Tongue (tissue), 2 donors: ENCODE measurements around the gene TMEM72. TPM values are rescaled to one million over a fixed set of nuclear protein-coding genes. Genes with fewer than 3 reads are reported as not detected.

ENCODE experiments used
- DNase-seq: peaks from one replicate; pipeline ENCODE4 v3.0.0-alpha.2; 2015
- total RNA-seq: library from RNA; depleted of rRNA; stranded (reverse); fragments of >200 nt; gene quantifications from one replicate; pipeline ENCODE4 v1.2.3, GENCODE V29; 2014

TMEM72 gene
- total RNA-seq, 1 donor from 2014 or later = 0.41 TPM

- no peak for DNase-seq
Observed at GRCh38 chr10:44934416-44935200, 23.5 kb downstream of the TMEM72 start.

DNA sequence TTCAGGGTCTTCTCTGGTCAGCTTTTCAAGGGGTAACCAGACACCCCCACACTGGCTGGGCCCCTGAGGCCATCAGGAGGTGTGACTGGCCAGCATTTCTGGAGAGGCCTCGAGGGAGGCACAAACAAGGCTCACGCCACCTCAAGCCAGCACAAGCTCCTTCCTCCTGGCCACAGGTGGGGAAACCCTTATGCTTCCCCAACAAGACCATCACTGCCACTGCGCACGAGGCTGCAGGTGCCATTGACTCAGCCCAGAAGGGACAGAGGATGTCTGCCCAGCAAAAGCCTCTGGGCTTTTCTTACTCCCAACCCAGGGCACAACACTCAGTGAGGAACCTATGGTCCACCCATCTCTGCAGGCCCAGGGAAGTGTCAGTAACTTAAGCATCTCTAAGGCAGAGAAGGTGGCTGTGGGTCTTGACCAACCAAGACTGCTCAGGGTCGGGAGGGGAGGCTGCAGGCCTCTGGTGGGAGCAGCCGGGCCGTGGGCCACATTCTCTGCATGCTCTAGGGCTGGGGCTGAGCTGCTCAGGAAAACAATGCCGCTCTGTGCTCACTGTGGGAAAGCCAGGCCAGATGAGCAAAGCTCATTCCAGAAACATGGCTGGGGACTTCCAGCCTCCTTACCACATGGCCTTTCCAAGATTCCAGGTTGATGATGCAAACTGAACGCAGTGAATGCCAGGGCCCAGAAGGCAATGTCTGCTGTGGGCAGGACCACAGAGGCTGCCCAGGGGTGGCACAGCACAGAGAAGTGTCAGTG lies 24.2 kb downstream of the TMEM72 start:
- DNase-seq = peak; percentile 89

DNA sequence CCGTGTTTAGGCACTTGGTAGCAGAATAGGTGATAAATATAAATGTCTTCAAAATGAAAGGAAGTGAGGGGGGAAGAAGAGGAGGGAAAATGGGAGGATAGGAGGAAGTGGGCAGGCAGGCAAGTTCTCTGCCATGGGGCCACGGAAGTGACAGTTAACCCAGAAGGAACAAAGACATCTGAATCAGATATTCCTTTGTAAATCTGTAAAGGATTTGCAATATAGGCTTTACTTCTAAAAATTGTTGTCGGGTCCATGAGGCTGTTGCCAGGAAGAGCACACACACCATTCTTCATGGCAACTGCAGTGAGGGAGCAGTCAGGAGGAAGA lies 24.8 kb downstream of the TMEM72 start:
- no peak for DNase-seq

DNA sequence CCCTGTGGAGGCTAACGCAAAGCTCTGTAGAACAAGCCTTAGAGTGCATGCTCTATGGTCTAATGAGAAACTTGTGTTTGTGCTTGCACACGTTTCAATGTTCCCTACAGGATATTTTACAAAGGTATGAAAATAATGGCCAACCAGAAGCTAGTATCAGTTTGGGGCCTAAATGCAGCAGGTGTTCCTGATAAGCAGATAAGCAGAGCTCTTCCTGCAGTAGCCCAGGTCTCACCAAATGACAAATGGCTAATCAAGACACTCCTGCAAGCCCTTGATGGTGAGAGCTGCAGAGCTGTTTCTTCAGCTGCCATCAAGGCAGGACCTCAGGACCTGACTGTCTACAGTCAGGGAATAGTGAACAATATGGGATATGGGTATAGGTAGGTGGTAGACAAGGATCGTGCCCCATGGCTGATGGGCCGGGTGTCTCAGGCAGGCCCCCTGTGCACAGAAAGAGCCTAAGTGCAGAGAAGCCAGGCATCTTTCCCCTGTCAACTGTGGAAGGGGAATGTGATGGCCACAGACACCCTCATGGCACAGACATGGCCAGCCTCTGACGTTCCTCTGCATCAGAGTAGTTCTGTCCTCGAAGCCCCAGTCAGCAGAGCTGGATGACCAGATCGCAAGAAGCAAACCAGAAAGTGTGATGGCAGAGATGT lies 25.3 kb downstream of the TMEM72 start:
- no peak for DNase-seq

DNA sequence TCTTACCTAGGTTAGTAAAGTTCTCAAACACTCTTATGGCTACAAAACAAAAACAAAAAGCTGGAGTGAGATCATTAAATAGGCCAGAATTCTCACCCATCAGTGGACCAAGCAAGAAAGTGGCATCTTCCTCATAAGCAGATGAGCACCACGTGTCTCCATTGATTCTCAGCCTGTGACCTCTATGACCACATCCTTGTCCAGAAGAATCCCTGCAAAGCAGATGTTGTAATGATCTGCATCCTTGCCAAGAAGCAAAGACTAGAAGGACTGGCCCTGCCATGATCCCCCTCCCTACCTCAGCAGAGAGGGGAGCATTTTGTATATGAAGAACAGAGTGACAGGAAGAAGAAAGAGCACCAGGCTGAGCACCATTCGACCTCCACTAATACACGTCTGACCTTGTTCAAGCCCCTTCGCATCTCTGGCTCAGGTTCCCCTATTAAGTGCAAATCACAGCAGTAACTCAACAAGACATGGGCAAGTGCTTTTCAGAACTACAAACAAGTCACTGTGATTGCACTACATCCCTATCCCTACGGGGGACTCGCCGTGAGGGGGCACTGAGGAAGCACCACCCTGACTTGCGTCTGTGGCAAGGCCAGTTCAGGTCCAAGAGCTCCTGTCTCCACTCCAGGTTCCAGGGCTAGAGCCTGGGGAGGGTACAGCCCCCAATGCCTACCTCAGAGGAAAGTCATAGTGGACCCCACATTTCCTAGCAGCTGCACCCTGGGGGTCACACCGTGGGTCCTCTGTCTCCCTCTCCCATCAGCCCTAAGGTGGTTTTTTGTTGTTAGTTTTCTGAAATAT lies 26.3 kb downstream of the TMEM72 start:
- no peak for DNase-seq

GRCh38 chr10:44938956-44939355 lies 27.8 kb downstream of the TMEM72 start:
- no peak for DNase-seq

DNA sequence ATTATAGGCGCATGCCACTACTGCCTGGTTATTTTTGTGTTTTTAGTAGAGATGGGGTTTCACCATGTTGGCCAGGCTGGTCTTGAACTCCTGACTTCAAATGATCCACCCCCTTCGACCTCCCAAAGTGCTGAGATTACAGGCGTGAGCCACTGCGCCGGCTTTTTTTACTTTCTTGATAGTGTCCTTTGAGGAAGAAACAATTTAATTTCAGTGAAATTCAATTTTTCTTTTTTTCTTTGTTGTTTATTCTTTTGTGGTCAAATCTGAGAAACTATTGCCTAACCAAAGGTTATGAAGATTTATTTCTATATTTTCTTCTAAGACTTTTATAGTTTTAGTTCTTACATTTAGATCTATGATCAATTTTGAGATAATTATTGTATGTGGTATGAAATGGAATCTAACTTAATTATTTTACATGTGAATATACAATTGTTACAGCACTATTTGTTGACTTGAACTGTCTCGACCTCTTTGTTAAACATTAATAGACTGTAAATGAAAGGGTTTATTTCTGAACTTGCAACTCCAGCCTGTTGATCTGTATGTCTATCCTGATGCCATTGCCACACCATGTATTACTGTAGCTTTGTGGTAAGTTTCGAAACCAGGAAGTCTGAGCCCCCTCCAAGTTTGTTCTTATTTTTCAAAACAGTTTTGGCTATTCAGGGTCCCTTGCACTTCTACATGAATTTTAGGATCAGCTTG lies 28.7 kb downstream of the TMEM72 start:
- no peak for DNase-seq

GRCh38 chr10:44944354-44944753 lies 33.2 kb downstream of the TMEM72 start:
- no peak for DNase-seq

GRCh38 chr10:44946205-44946604 lies 35.1 kb downstream of the TMEM72 start:
- no peak for DNase-seq

- peak; percentile 88 for DNase-seq
Observed at GRCh38 chr10:44947371-44948152, 36.4 kb downstream of the TMEM72 start.

DNA sequence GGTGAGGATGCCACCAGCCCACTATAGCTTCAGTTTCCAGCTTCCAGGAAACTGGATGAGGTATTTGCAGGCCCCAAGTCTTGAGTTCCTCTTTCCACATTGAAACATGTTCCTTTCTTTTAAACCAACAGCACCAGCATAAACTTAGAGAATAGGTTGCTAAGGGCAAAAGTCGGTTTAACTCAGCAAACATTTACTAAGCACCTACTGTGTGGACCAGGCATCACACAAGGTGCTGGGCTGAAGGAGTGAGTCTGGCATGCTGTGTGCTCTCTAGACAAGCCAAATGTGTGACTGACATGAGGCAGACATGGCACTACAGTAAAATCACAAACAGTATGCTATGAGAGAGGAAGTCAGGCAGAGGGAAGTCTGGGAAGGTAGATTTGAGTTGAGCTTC lies 37.5 kb downstream of the TMEM72 start:
- DNase-seq = no peak

DNA sequence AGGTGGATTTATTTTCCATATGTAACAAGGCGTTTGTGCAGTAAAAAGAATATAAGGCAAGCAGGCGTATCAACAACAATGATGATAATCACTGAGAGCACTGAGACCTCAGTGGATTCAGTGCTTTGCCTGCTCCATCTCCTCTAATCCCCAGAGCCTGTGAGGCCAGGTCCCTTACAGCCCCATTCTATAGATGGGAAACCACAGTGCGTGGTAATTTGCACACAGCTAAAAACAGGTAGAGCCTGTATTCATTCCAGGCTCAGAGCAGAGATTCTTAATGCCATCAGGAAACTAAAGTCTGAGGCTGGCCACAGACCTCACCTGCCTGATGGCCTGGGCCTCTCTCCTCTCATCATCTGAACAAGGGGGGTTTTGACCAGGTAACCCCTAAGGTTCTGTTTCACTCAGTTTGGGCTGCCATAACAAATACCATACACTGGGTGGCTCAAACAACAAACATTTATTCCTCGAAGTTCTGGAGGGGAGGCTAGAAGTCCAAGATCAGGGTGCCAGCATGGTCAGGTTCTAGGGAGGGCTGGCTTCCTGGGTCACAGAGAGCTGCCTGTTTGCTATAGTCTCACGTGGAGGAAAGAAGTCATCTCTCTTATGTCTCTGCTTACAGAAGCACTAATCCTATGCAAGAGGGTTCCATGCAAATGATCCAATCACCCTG lies 38.1 kb downstream of the TMEM72 start:
- DNase-seq = no peak

DNA sequence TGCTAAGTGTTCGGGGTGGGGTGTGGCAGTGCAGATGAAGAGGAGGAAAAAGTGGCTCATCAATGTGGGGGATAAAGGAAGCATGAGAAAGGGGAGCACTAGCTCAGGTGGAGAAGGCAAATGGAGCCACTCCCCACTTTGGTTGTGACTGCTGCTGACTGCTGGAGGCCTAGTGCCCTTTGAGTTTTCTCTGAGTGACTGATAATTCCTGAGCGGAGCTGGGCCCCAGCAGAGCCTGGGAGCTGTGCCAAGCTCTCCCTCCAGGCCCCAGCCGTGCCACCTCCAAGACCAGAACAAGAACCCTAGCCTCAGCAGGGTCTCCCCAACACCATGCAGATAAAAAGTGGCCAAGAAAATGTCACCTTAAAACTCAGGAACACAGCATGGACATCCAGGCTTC lies 38.8 kb downstream of the TMEM72 start:
- DNase-seq = no peak

GRCh38 chr10:44950326-44951225 lies 39.4 kb downstream of the TMEM72 start:
- DNase-seq = no peak

DNA sequence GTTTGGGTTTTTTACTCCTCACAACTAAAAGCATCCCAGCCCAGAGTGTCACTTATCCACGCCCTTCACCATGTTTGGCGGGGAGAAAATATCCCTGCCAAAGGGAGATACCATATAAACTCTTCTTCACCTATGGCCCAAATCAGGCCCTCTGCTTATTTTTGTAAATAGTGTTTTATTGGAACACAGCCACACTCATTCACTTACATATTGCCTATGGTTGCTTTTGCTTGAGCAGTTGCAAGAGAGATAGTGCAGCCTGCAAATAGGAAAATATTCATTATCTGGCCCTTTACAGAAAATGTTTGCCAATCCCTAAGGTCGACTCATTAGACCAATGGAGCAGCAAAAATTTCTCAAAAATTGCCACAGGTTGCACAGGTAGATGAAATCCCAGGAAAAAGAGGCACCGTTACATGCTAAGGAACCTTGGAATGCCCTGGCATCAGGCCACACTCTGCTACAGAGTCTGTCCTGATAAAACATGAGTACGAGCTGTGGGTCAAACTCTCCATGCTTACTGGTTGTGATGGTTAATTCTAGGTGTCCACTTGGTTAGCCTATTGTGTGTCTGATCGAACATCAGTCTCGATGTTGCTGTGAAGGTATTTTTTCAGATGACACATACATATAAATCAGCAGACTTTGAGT lies 40.6 kb downstream of the TMEM72 start:
- DNase-seq = no peak

DNA sequence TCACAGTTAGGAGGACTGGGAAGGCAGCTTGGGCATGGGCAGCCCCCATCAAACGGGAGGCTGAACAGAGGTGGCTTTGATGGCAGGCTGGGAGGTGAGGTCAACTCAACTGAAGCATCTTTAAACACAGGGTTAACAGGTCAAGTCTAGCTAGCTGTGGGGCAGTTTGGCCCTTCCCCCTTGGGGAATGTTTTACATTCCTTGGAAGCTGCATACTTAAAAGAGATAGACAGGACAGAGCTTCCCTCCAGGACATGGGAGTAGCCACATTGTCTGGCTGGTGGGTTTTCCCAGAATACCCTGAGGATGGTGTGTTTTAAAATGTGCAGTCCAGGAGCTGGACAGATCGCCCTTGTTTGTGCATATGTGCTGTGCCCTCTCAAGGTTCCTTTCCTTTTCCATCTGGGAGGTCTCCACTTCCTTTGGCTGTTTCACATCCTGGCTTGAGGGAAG lies 41.7 kb downstream of the TMEM72 start:
- DNase-seq = no peak

GRCh38 chr10:44954042-44954441 lies 42.9 kb downstream of the TMEM72 start:
- DNase-seq = no peak

GRCh38 chr10:44954962-44955361 lies 43.8 kb downstream of the TMEM72 start:
- no peak for DNase-seq
